ENCODE results near the gene CRIP3.
A peak's percentile ranks its signal among the peaks of the same experiment; 100 is the strongest.

CRIP3 gene

GRCh38 chr6:43273707-43274106 lies 34.9 kb downstream of the CRIP3 start:
- DNase-seq (ENCODE audit: low spot score): no peak

DNA sequence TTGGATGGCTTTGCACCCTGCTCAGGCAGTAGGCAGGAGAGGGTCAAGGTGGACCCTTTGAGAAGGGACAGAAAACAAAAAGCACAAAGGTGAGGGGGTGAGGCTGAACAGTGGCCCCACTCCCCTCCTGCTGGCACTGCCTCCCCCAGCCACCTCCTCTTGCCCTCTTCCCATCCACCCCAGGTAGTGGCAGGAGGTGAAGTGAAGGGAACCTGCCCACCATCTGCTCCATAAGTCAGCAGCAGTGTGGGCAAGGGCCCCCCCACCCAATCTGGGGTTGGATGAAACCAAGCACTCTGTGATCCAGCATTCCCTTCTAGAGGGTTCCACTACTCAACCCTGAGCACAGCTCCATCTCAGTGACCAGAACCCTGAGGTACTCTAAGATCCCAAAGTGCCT lies 36.7 kb downstream of the CRIP3 start:
- no peak for DNase-seq (ENCODE audit: low spot score)

- DNase-seq (ENCODE audit: low spot score): peak; percentile 61
Measured at GRCh38 chr6:43271103-43271815, 37.4 kb downstream of the CRIP3 start.

DNA sequence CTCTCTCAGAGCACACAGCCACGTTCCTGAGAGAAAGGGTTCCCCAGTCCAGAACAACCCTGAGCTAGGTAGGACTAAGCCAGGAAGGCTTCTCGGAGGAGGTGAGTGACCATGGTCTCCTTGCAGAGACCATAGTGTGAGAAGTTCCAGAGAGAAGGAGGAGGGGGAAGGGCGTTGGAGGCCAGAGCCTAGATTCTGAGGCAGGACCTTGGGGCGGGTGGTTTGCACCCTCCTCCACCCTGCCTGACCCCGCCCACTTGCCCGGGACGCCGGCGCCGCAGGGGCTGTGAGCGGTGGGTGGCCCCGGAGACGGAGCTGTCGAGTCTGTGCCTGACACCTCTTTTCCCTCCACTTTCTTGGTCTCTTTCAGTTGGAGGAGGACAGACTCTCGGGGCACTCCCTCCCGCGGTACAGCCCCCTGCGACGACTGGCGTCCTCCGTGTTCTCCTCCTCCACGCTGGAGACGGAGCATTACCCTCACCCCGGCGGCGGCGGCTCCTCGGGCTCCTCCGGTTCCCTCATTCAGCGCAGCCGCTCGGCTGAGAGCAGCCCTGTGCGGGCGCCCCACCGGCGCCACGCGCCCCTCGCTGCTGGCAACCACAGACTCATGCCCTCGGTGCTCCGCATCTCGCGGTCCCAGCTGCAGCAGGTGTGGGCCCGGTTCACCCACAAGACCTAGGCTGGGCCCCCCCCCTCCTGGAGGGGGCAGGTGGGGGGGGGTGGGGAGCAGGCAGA lies 39.2 kb downstream of the CRIP3 start:
- no peak for DNase-seq (ENCODE audit: low spot score)

GRCh38 chr6:43268782-43269272 lies 39.8 kb downstream of the CRIP3 start:
- DNase-seq (ENCODE audit: low spot score): no peak

DNA sequence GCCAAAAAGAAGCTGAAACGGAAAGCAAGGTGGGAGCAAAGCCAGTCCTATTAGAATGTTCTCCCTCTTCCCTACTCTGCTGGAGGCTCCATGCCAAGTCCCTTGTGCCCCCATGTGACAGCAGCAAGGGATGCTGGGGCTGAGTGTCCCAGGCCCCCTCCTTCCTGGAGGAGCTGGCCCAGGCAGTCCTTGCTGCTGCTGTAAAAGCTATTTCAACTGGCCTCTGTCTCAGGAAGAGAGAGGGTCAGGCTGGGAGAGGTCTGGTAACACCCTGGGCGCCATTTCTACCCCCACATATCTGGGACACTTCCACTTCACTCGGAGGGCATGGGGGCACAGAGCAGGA lies 40.3 kb downstream of the CRIP3 start:
- DNase-seq (ENCODE audit: low spot score): no peak

GRCh38 chr6:43267619-43268354 lies 40.8 kb downstream of the CRIP3 start:
- no peak for DNase-seq (ENCODE audit: low spot score)

GRCh38 chr6:43265564-43265963 lies 43.1 kb downstream of the CRIP3 start:
- DNase-seq (ENCODE audit: low spot score): no peak

GRCh38 chr6:43264599-43265145 lies 44.0 kb downstream of the CRIP3 start:
- DNase-seq (ENCODE audit: low spot score): no peak

- DNase-seq (ENCODE audit: low spot score): peak; percentile 75
Measured at GRCh38 chr6:43263314-43264178, 45.1 kb downstream of the CRIP3 start.

- DNase-seq (ENCODE audit: low spot score): no peak
Measured at GRCh38 chr6:43262780-43263313, 45.8 kb downstream of the CRIP3 start.

- no peak for DNase-seq (ENCODE audit: low spot score)
Measured at GRCh38 chr6:43262000-43262779, 46.4 kb downstream of the CRIP3 start.

GRCh38 chr6:43261198-43261597 lies 47.4 kb downstream of the CRIP3 start:
- DNase-seq (ENCODE audit: low spot score): no peak

- no peak for DNase-seq (ENCODE audit: low spot score)
Measured at GRCh38 chr6:43260791-43261190, 47.8 kb downstream of the CRIP3 start.

- no peak for DNase-seq (ENCODE audit: low spot score)
Measured at GRCh38 chr6:43258807-43259686, 49.6 kb downstream of the CRIP3 start.

- DNase-seq (ENCODE audit: low spot score): no peak
Measured at GRCh38 chr6:43258180-43258579, 50.4 kb downstream of the CRIP3 start.

- no peak for DNase-seq (ENCODE audit: low spot score)
Measured at GRCh38 chr6:43257367-43258145, 51.1 kb downstream of the CRIP3 start.

GRCh38 chr6:43256670-43257366 lies 51.8 kb downstream of the CRIP3 start:
- no peak for DNase-seq (ENCODE audit: low spot score)

Data from kidney tubule cell (primary cell).